ENCODE data around the gene TSPOAP1.

- TF ChIP-seq POLR2AphosphoS5 (IDR thresholded peaks at IDR 0.05; ENCODE audit: low read depth, low read length) (no peak), TAF1 (IDR thresholded peaks at IDR 0.05; ENCODE audit: borderline replicate concordance, insufficient read depth, low read length) (no peak), REST (IDR thresholded peaks at IDR 0.05; ENCODE audit: insufficient read depth in 1 of 2, low read depth in 2 of 2, low read length in 2 of 2) (no peak), SIN3A (IDR thresholded peaks at IDR 0.05; ENCODE audit: borderline replicate concordance, insufficient read depth, low read length) (no peak), FOXP2 (optimal IDR thresholded peaks at IDR 0.05; ENCODE audit: borderline replicate concordance, extremely low read depth, extremely low read length, insufficient read depth) (no peak)
These were observed 6.6 kb upstream of the TSPOAP1 start for GRCh38 chr17:58335061-58335731.

All from PFSK-1 (cell line).